Measurements from ENCODE around the gene FADS3.

DNA sequence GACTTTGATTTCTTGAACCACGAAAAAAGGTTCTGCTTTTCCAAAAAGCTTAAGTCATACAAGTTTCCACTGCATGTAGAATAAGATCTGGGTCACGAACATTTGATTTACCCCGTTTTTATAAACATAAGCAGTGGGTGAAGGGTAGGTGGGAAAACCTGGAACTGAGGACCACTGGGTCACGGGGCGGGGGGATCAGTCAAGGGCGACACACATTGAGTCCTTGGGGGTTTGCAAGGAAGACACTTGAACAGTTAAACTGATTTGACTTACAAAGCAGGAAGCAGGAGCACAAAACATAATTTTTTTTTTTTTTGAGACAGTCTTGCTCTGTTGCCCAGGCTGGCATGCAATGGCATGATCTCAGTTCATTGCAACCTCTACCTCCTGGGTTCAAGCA, 10.9 kb downstream of the FADS3 start:
- TF ChIP-seq, protein P1, sequence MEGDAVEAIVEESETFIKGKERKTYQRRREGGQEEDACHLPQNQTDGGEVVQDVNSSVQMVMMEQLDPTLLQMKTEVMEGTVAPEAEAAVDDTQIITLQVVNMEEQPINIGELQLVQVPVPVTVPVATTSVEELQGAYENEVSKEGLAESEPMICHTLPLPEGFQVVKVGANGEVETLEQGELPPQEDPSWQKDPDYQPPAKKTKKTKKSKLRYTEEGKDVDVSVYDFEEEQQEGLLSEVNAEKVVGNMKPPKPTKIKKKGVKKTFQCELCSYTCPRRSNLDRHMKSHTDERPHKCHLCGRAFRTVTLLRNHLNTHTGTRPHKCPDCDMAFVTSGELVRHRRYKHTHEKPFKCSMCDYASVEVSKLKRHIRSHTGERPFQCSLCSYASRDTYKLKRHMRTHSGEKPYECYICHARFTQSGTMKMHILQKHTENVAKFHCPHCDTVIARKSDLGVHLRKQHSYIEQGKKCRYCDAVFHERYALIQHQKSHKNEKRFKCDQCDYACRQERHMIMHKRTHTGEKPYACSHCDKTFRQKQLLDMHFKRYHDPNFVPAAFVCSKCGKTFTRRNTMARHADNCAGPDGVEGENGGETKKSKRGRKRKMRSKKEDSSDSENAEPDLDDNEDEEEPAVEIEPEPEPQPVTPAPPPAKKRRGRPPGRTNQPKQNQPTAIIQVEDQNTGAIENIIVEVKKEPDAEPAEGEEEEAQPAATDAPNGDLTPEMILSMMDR (IDR thresholded peaks at IDR 0.05) = no peak
- no peak for TF ChIP-seq POLR2A (IDR thresholded peaks at IDR 0.05)

All from testis (tissue), 2 donors.